HuH-7.5 (cell line): ENCODE measurements around the gene ZNF687.
A peak's percentile ranks its signal among the peaks of the same experiment; 100 is the strongest.

ENCODE experiments used
- DNase-seq: peaks from one replicate; pipeline ENCODE4 v3.0.0; 2011; ENCODE audit warnings: low spot score

Gene ZNF687

GRCh38 chr1:151277249-151277648 lies 4.8 kb upstream of the ZNF687 start:
- no peak for DNase-seq

GRCh38 chr1:151281225-151281968 lies 702 bp upstream of the ZNF687 start:
- peak; percentile 82 for DNase-seq

GRCh38 chr1:151282883-151283725 lies 1.0 kb downstream of the ZNF687 start:
- peak; percentile 55 for DNase-seq

GRCh38 chr1:151284013-151284577 lies 2.0 kb downstream of the ZNF687 start:
- DNase-seq, result no peak

- DNase-seq, result no peak
Observed at GRCh38 chr1:151286619-151287340, 4.7 kb downstream of the ZNF687 start.

- no peak for DNase-seq
Observed at GRCh38 chr1:151287341-151287699, 5.2 kb downstream of the ZNF687 start.

GRCh38 chr1:151287767-151288500 lies 5.8 kb downstream of the ZNF687 start:
- no peak for DNase-seq

GRCh38 chr1:151288502-151288901 lies 6.4 kb downstream of the ZNF687 start:
- no peak for DNase-seq

- no peak for DNase-seq
Observed at GRCh38 chr1:151289080-151289935, 7.2 kb downstream of the ZNF687 start.

GRCh38 chr1:151289991-151290708 lies 8.1 kb downstream of the ZNF687 start:
- no peak for DNase-seq

- DNase-seq, result no peak
Observed at GRCh38 chr1:151290709-151291303, 8.7 kb downstream of the ZNF687 start.

- no peak for DNase-seq
Observed at GRCh38 chr1:151292207-151293030, 10.3 kb downstream of the ZNF687 start.

GRCh38 chr1:151293093-151293492 lies 11.0 kb downstream of the ZNF687 start:
- DNase-seq, result no peak

- no peak for DNase-seq
Observed at GRCh38 chr1:151294742-151295462, 12.8 kb downstream of the ZNF687 start.

- no peak for DNase-seq
Observed at GRCh38 chr1:151309811-151310323, 27.8 kb downstream of the ZNF687 start.

GRCh38 chr1:151311011-151311410 lies 28.9 kb downstream of the ZNF687 start:
- DNase-seq, result no peak

- peak; percentile 68 for DNase-seq
Observed at GRCh38 chr1:151311589-151312331, 29.7 kb downstream of the ZNF687 start.
